Mesothelial cell of epicardium (in vitro differentiated cells): ENCODE data around the gene CFAP68. TPM values are rescaled to one million over a fixed set of nuclear protein-coding genes. Genes with fewer than 3 reads are reported as not detected.

Experiments
- DNase-seq, 2 experiments: peaks; one replicate each; pipeline ENCODE4 v3.0.0; 2021; ENCODE audit warnings: low spot score in 2 of 2; ENCODE audit not compliant: unreplicated experiment in 2 of 2
- H3K27ac Mint-ChIP-seq: 2 replicates; pipeline ENCODE4 v1.8.0; 2021; ENCODE audit warnings: mixed read lengths
- H3K27me3 Mint-ChIP-seq: 2 replicates; pipeline ENCODE4 v1.8.0; 2021; ENCODE audit warnings: low read depth, mixed read lengths
- H3K36me3 Mint-ChIP-seq: 2 replicates; pipeline ENCODE4 v1.8.0; 2021; ENCODE audit warnings: mixed read lengths
- H3K4me1 Mint-ChIP-seq: 2 replicates; pipeline ENCODE4 v1.8.0; 2021; ENCODE audit warnings: mixed read lengths
- H3K4me3 Mint-ChIP-seq: 2 replicates; pipeline ENCODE4 v1.8.0; 2021; ENCODE audit warnings: mild to moderate bottlenecking, moderate library complexity, mixed read lengths
- H3K9me3 Mint-ChIP-seq: 2 replicates; pipeline ENCODE4 v1.8.0; 2021; ENCODE audit warnings: mixed read lengths
- CTCF ChIP-seq: fragments of 200-600 bp; sonication (generic); IDR thresholded peaks from one replicate; pipeline ENCODE4 v1.5.0; 2021; ENCODE audit warnings: antibody characterized with exemption; ENCODE audit not compliant: unreplicated experiment
- total RNA-seq: library from RNA; stranded (reverse); gene quantifications from 3 replicates; pipeline ENCODE4 v1.2.1, GENCODE V29; 2021

The CFAP68 gene
- total RNA-seq, 1 donor from 2014 or later, result 31.2 TPM

DNA sequence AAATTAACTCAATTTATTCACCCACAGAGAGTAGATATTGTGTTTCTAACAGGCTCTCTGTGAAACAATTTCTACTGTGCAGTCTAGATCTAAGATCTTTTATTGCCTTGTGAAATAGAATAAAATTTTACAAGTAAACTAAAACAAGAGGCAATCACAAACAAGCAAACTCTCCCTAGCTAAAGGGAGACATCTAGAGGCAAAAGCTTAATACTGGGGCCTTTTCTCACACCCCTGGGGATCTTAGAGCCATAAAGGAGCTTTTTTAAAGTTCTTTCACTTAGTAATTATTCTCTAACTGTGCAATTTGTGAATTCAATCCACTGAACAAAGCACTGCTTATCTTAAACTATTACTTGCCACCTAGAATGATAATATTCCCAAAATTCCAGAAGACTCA, 27.7 kb upstream of the CFAP68 start:
- Mint-ChIP-seq H3K27ac (no peak overlapping the region), H3K4me3 (no peak overlapping the region), H3K9me3 (no peaks in the 10 kb centered on the region), H3K4me1 (no peaks in the 10 kb centered on the region), H3K27me3 (no peaks in the 10 kb centered on the region), H3K36me3 (peaks cover 42% of the 10 kb centered on the region)
- no peak for TF ChIP-seq CTCF
- no peak for DNase-seq

- no peak for DNase-seq
- H3K36me3 Mint-ChIP-seq, result peaks cover 43% of the 10 kb centered on the region
- H3K4me1 Mint-ChIP-seq, result no peaks in the 10 kb centered on the region
- no peaks in the 10 kb centered on the region for H3K27me3 Mint-ChIP-seq
- no peak for TF ChIP-seq CTCF
- no peak overlapping the region for H3K4me3 Mint-ChIP-seq
- no peak overlapping the region for H3K27ac Mint-ChIP-seq
- no peaks in the 10 kb centered on the region for H3K9me3 Mint-ChIP-seq
Measured at GRCh38 chr11:111852103-111852502, 27.2 kb upstream of the CFAP68 start.

- Mint-ChIP-seq H3K36me3 (peaks cover 40% of the 10 kb centered on the region), H3K4me1 (no peaks in the 10 kb centered on the region), H3K9me3 (no peaks in the 10 kb centered on the region), H3K27me3 (no peaks in the 10 kb centered on the region), H3K4me3 (no peak overlapping the region), H3K27ac (no peak overlapping the region)
- TF ChIP-seq CTCF, result no peak
- DNase-seq, result no peak
Measured at GRCh38 chr11:111855506-111855905, 23.8 kb upstream of the CFAP68 start.

GRCh38 chr11:111860257-111860656, 19.1 kb upstream of the CFAP68 start:
- no peak overlapping the region for H3K4me3 Mint-ChIP-seq
- no peak overlapping the region for H3K27ac Mint-ChIP-seq
- peaks cover 34% of the 10 kb centered on the region for H3K36me3 Mint-ChIP-seq
- TF ChIP-seq CTCF, result no peak
- H3K4me1 Mint-ChIP-seq, result no peaks in the 10 kb centered on the region
- no peak for DNase-seq
- no peaks in the 10 kb centered on the region for H3K9me3 Mint-ChIP-seq
- H3K27me3 Mint-ChIP-seq, result no peaks in the 10 kb centered on the region

- no peaks in the 10 kb centered on the region for H3K27me3 Mint-ChIP-seq
- peaks cover 30% of the 10 kb centered on the region for H3K36me3 Mint-ChIP-seq
- peaks cover 11% of the 10 kb centered on the region for H3K4me1 Mint-ChIP-seq
- no peaks in the 10 kb centered on the region for H3K9me3 Mint-ChIP-seq
- DNase-seq, result no peak
- TF ChIP-seq CTCF, result no peak
- H3K4me3 Mint-ChIP-seq, result peak overlapping the region; percentile 30
- peak overlapping the region; percentile 31 for H3K27ac Mint-ChIP-seq
Measured at GRCh38 chr11:111870113-111870512, 9.2 kb upstream of the CFAP68 start.

DNA sequence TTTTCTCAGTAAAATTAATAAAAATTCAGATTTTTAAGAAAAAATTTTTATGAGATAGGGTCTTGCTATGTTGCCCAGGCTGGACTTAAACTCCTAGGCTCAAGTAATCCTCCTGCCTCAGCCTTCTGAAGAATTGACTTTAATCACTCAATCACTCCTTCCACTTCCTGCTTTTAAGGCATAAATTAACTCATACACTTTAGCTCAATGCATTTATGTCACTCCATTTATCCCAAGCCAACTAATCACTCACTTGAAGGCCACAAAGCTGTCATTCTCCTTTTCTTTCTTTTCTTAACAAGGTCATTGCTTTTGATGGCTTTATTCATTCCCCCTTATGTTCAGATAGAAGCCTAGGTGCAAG, 8.8 kb upstream of the CFAP68 start:
- DNase-seq, result no peak

More for the DNA sequence above, 8.8 kb upstream of the CFAP68 start:
- Mint-ChIP-seq H3K27me3 (no peaks in the 10 kb centered on the region), H3K4me1 (peaks cover 11% of the 10 kb centered on the region), H3K9me3 (no peaks in the 10 kb centered on the region), H3K4me3 (peak overlapping the region; percentile 86), H3K27ac (peak overlapping the region; percentile 77), H3K36me3 (peaks cover 26% of the 10 kb centered on the region)
- no peak for TF ChIP-seq CTCF
